Measurements from ENCODE around the gene SSR3.
"Not testable (repeated sequence)": the region's sequence is repeated elsewhere in the genome, so short reads cannot be mapped to it uniquely, and the experiment has no call there.

Gene SSR3

GRCh38 chr3:156554842-156555687 is at the start of gene SSR3:
Gene SSR3 (minus strand): TSS chr3:156555117. CDS start chr3:156555089, 28 bp downstream.
- DNase-seq = peak; percentile 98

GRCh38 chr3:156604064-156604641 is 49.2 kb upstream of the SSR3 start:
- no peak for DNase-seq

- no peak for DNase-seq
These were observed 48.6 kb upstream of the SSR3 start for GRCh38 chr3:156603379-156604017.

- DNase-seq = no peak
These were observed 47.5 kb upstream of the SSR3 start for GRCh38 chr3:156602424-156602823.

GRCh38 chr3:156601497-156601896 is 46.6 kb upstream of the SSR3 start:
- DNase-seq = no peak

GRCh38 chr3:156600834-156601233 is 45.9 kb upstream of the SSR3 start:
- no peak for DNase-seq

GRCh38 chr3:156599089-156599874 is 44.4 kb upstream of the SSR3 start:
- no peak for DNase-seq

GRCh38 chr3:156598413-156598812 is 43.5 kb upstream of the SSR3 start:
- DNase-seq = no peak

GRCh38 chr3:156594219-156594683 is 39.3 kb upstream of the SSR3 start:
- DNase-seq = no peak

GRCh38 chr3:156593814-156594213 is 38.9 kb upstream of the SSR3 start:
- no peak for DNase-seq

- DNase-seq = not testable (repeated sequence)
These were observed 34.9 kb upstream of the SSR3 start for GRCh38 chr3:156589806-156590205.

GRCh38 chr3:156587760-156588069 is 32.8 kb upstream of the SSR3 start:
- no peak for DNase-seq

- DNase-seq = no peak
These were observed 32.2 kb upstream of the SSR3 start for GRCh38 chr3:156586905-156587759.

- no peak for DNase-seq
These were observed 28.6 kb upstream of the SSR3 start for GRCh38 chr3:156583469-156583868.

GRCh38 chr3:156582532-156583183 is 27.7 kb upstream of the SSR3 start:
- no peak for DNase-seq

- no peak for DNase-seq
These were observed 27.0 kb upstream of the SSR3 start for GRCh38 chr3:156581954-156582353.

GRCh38 chr3:156581033-156581432 is 26.1 kb upstream of the SSR3 start:
- DNase-seq = no peak

- DNase-seq = no peak
These were observed 24.5 kb upstream of the SSR3 start for GRCh38 chr3:156579427-156579851.

GRCh38 chr3:156577736-156578135 is 22.8 kb upstream of the SSR3 start:
- no peak for DNase-seq

- no peak for DNase-seq
These were observed 21.9 kb upstream of the SSR3 start for GRCh38 chr3:156576651-156577348.

GRCh38 chr3:156576051-156576450 is 21.1 kb upstream of the SSR3 start:
- DNase-seq = no peak

Data from stimulated activated CD8-positive, alpha-beta memory T cell treated with anti-CD3 and anti-CD28 coated beads, Interleukin-4, amount 100 ng/mL, for 48 hours (primary cell).